Stimulated activated CD8-positive, alpha-beta memory T cell treated with anti-CD3 and anti-CD28 coated beads, Interleukin-7, amount 100 ng/mL, for 4 hours (primary cell): ENCODE data around the gene ZBTB16.

Source experiments
- DNase-seq, 2 donors: peaks; one replicate each; pipeline ENCODE4 v3.0.0-alpha.2; 2020; ENCODE audit warnings: low read depth in 2 of 2

Gene ZBTB16

DNA sequence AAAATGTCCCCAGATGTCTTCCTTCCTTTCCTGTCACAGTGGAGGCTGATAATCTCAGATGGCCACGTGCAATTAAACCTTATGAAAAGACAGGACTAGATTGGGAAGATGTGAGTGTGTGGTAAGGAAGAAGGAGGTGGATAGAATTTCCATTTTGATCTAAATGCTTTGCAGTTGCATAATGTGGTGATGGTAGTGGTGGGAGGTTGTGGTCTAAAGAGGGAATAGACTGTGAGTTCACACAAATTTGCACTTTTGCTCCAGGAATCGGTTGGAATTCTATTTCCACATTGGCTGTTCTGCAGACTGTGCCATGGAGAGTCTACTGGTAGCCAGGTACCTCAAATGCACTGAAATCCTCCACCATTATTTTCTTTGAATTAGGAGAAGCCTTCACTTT is 93.3 kb downstream of the ZBTB16 start:
- DNase-seq: no peak

DNA sequence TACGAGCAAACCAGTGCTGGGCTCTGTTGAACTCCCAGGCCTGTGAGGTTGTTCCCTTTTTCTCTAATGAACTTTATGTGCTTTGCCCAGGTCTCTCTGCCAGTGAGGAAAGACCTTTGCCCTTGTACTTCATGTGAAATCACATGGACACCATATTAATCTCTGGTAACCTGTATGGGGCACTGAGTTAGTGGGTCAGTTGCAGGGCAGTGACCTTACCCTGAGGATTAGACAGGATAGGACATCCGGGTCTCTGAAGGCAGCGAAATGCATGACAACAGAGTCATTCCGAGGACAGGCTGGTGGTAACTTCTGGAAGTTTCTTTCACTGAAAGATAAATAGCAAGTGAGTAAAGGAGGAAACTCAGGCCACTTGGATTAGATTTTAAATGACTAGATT is 93.7 kb downstream of the ZBTB16 start:
- DNase-seq: no peak

DNA sequence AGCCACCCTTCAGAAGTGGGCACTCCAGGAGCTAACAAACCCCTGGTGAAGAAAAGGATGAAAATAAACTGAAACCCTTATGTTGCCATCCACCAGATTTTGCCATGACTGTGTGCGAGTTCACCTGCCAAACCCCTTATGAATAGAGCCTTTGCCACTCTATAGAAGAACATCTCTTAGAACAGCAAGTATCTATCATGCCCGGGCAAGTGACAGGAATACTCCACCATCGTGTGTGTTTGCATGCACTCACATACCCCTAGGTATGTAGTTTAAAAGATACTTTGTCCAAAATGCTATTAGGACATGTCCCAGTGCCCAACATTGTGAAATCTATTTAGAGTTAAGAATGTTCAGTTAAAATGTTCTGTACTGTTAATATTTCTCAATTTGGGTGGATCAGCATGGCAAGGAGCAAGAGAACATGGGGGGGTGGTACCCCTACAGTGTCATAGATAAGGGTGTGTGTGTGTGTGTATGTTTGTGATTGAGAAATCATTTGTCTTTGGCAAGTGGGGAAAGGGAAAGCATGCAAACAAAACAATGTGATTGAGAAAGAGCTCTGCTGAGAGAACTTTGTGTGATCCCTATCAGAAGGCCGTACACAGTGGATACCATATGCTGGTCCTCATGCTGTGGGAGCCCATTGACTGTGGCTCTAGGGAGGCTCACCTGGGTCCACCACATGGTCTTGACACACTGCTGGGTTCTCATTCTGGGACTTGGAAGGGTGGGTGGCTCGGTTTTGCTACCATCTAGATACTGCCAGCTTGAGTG is 94.9 kb downstream of the ZBTB16 start:
- no peak for DNase-seq

DNA sequence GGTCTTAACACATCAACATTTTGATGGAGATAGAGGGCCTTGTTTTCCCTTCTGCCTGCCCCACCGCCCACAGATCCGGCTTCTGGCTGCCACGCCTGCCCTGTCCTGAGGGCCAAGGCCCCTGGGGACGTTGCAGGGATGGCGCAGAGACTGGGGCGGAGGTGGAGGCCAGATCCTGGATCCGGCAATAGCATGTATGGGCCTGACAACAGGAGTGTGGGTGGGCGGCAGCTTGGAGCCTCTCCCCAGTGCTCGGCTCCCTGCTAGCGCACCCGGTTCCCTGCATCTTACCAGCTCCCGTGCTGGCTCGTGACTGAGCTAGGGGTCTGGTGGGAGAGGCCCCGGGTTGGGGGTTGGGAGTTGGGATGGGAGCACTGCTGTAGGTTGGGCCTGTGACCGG is 95.6 kb downstream of the ZBTB16 start:
- no peak for DNase-seq

DNA sequence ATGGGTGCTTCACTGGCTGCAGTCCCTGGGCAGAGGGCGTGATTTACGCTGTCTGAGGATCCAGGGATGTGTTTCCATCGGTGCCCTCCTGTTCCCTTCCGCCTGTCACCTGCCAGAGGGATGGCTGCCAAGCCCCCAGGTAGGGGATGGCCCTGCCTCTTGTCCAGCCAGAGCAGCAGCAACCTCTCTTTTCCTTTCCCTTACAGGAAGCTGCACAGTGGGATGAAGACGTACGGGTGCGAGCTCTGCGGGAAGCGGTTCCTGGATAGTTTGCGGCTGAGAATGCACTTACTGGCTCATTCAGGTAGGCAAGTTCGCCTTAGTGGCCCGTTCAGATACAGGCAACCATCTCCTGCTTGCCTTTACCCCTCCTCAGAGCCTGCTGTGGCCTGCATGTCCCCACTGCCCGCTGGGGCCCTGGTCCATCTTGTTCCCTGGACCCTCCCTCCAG is 96.6 kb downstream of the ZBTB16 start:
- DNase-seq: no peak

DNA sequence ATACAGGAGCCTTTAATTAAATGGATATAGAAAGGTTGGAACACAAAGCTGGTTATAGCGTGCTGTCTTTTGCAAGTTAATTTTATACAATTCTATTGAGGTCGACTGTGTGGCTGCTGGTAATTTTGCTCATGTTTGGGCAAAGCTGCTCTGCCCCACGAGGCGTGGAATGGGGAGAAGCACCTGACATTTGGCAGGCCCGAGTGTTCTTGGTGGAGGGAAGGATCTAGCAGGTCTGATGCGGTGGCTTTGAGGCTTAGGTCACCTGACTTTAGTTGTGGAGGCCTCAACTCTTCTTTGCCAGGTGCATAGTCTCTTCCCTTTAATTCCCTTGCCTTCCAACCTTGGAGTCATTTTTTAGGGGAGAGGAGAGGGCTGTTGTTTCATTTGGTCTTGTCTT is 97.3 kb downstream of the ZBTB16 start:
- no peak for DNase-seq

DNA sequence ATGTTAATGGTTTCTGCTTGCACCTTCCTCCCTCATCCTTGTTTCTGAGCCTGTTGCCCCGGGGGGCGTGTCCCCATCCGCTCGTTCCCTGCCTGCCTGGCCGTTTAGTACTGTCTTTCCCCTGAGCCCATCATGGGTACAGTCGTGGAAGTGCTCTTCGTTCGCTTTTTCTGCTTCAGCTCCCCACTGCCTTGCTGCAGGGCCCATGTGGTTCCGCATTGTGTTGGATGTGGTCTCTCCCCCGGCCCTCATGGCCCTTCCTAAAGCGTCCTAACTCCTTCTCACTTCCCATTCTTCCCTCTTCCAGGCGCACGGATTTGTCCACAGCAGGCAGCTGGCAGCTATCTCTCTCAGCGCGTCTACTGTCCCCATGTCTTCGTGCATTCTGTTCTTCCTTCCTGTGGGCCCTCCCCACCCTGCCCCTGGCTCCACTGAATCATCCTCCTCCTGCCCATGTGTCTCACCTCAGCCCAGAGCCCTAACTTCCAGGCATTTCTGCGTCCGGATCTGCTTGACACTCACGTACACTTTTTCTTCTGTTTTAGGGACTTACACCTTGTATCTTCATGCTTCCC is 98.1 kb downstream of the ZBTB16 start:
- DNase-seq: no peak

DNA sequence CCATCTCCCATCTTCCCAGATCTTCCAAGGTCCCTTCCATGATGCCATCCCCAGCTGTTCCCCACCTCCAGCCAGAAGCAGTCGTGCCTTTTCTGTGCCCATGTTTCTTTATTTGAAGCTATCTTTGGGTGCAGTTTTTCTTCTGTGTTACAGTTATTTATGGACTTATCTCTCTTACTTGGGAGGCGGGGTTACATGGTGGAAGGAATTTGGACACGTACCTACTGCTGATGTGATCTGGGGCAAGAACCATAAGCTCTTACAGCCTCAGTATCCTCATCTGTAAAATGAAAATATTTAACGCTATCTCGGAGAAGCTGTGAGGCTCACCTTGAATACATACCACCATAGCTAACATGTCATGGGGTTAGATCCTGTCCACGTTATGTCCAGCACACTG is 98.9 kb downstream of the ZBTB16 start:
- DNase-seq: no peak

DNA sequence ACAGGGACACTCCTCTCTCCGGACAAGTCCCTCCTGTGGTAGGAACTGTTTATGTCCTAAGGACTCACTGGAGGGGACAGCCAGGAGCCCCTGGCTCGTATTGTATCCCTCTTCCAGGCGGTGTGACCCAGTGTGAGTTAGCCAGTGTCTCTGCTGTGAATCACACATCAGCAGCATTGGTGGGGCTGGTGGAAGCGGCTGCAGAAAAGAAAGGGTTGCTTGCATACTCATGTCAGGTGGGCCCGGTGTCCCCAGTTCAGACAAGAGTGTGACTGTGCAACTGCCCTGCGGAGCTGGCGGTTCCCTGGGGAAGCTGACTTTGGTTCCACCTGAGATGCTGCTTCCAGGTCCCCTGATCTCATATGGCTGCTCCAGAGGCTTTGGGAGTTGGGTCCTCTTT is 99.4 kb downstream of the ZBTB16 start:
- DNase-seq: no peak

DNA sequence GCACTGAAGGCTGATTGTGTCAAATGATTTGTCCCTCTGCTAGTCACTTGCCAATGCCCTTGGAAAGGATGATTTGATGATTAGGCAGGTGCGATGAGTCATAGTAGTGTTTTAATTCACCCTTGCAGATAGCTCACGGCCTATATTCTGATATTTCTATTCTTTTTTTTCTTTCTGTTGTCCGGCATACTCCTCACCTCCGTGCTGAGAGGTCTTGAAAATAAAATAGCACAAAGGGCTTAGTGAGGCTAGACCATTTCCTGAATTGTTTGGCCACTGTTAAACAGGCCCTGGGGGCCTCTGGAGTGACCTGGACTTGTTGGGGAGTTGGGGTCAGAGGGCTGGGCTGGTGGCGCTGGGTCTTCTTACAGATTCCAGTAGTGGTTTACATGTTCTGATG is 99.8 kb downstream of the ZBTB16 start:
- no peak for DNase-seq

DNA sequence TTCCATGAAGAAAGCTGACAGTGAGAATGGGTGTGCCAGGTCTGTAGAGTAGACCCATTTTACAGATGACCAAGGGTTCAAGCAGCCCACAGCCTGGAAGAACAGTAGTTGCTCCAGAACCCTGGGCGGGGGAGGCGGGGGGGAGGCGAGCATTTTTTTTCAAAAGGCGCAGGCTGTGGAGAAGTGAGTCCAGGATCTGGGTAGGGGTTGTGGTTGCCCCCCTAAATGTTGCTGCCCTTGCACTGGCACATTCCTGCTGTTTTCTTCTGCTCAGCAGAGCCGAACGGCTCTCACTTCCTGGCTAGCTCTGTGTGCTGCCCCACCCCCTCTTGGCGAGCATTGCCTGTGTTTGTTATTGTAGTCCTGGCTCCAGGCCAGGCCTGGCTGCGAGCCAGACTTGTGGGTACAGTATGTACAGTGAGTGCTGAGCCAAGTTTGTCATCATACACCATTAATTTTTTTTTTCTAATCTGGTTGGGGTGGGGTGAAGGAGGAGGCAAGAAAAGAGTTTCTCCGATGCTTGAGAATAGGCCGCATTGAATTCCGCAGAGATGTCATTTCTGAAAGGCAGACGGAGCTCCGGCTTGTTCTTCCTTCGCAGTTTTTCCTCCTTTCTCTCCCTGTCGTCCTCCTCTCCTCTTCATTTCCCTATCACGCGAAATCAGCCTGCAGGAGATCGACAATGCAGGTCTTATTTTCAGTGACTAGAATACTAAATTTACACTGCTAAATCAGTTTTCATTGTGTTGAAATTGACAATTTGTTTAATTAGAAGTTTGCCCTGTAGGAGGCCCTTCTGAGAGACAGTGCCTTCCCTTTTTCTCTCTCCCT is 100.5 kb downstream of the ZBTB16 start:
- peak; percentile 83 to 86 for DNase-seq

DNA sequence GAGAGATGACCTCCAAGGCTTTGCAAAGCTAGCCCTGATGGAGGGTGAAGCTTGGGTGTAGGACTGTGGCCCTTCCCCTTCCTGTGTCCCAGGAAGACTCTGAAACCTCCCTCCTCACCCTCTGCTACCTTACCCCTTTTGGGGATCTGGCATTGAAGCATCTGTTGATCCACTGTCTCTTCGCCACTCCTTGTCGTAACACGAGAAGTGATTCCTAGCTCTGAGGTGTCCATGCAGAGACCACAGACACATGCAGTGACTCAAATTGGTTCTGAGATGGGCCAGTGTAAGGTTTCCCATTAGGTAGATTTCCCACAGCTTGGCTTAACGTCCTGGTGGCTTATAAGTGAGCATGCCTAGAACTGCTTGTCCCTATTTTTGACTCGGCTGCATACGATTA is 101.4 kb downstream of the ZBTB16 start:
- no peak for DNase-seq

DNA sequence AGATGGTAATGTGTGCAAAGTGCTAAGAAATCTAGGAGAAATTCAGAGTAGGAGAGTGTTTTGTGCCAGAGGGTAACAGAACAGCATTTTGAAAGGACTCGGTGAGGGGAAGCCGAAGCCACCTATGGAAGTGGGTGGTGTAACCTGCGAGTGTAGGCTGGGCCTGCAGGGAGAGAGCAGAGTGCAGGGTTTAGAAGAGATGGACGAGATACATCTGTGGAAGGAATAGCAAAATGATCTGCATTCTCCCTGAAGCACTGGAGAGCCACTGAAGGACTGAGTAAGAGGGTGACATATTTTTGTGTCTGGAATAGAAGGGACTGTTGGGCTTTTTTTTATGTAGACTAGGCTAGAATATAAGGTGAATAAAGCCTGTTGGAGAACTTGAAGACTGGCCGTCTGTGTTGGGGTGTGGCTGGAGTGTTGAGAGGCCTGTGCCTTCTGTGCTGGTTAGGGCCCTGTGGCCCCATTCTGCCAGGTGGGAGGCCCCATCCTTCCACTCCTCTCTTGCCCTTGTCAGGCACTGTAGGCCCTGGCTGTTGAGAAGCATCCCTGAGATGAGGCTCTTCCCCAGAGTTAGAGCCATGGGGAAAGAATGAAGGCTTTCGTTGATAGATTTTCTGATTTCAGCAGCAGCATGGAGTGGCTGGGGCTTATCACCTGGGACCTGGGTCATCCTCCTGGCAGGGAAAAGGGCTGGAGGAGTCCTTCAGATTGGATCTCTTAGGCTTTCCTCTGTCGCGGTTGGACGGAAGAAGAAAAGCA is 102.2 kb downstream of the ZBTB16 start:
- no peak for DNase-seq

DNA sequence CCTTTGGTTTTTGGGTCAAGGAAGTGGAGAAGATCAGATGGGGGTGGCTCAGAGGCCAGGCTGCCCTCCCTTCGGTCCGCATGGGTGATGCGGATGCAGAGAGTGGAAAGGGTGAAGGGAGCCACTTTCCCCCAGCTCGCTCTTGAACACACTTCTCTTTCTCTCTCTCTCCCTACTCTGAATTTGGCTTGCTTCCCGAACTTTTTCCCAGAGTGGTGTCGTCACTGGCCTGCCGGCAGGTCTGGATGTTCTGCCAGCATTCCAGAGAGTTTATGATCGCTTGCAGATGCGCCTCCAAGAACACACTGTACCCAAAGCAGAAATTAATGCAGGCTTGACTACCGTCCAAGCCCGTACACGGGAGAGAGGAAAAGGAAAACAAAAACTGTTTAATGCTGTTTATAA is 103.2 kb downstream of the ZBTB16 start:
- DNase-seq: no peak

DNA sequence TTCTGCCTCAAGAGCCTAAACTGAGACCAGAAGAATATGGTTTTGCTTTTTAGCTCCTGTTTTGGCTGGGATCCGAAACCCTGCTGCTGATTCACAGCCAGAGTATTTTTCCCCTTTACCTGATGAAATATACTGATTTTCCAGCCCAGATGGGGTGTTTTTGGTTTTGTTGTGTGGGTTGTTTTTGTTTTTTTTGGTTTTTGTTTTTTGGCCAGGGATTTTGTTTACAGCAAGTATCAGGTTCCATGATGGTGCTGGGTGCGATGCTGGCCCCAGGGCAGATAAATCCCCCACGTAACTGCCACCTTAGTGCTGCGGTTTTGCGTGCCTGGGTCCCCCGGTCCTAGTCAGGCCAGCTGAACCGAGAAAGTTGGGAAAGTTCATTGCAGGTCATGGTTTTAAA is 103.7 kb downstream of the ZBTB16 start:
- no peak for DNase-seq

DNA sequence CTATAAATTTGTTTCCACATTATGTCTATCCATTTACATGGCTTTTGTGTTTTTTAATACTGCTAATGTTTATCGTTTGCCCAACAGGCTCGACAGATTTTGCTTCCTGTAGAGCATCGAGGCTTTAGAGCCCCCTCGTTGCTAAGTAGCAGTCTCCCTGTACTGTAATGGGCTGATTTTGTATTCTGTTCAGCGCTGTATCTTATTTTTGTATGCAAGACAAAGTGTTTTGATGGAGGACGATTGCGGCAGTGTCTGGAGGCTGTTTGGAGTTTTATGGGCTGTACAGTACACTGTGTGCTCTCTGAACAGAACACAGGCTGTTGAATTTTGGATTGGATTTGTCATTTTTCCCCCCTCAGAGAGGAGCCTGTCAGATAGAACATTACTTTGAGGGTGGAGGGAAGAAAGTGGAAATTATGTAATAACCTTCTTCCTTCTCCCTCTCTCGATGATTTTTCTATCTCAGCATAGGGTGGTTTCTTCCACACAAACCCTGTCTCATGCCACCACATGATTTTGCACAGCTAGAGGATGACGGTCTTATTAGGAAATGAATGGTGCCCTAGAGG is 104.4 kb downstream of the ZBTB16 start:
- DNase-seq: no peak

DNA sequence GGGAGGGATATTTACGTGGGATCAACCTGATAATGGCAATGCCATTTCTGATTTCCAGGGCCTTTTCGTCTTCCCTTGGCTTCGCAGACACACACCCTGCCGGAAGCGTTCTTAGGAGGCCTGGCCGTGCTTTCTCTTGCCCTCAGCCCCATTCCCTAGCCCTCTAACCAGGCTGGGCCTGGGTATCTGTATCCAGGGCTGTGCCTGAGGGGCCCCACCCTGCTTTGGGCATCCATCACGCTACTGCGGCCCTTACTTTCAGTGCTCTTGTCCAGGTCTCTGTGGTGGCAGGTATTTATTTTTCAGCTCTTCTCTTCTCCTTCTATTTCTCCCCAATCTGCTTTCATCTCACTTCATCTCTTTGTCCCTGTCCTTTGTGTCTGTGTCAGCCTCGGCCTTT is 105.0 kb downstream of the ZBTB16 start:
- DNase-seq: no peak

DNA sequence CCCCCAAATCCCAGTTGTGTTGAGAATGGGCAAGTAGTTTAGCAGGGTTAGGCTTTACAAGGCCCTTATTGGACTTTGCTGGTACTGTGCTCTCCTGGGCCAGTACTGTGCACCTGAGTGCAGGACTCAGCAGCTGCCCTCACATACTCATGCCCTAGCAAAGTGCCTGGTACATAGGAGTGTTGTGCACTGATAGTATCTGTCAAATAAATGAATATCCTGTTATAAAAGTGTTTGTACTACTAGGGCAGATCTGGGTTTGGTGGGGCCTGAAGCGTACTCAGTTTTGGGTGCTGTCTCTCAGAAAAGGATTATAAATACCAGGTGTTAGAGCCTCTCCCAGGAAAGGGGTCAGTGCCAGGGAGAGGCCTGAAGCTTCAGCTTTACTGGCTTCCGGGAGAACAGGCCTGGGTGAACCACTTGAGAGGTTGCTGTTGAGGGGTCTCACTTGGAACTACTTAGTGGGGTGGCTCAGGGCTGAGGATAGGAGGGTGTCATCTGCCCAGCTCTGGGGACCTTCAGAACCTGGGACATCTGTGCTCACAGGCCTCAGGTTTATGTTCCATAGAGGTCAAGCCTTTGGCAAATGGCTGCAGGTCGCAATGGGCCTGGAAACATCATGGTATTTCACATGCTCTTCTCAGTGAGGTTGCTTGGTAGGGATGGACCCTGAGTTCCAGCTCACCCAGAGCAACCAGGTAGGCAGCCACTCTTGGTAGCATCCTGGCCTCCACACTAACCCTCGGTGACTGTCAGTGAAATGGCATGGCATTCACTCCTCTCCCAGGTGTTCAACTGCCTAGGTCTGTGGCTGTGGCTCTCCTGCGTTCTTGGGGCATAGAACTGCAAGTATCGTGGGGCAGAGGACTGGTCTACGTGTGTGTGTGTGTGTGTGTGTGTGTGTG is 106.1 kb downstream of the ZBTB16 start:
- no peak for DNase-seq

DNA sequence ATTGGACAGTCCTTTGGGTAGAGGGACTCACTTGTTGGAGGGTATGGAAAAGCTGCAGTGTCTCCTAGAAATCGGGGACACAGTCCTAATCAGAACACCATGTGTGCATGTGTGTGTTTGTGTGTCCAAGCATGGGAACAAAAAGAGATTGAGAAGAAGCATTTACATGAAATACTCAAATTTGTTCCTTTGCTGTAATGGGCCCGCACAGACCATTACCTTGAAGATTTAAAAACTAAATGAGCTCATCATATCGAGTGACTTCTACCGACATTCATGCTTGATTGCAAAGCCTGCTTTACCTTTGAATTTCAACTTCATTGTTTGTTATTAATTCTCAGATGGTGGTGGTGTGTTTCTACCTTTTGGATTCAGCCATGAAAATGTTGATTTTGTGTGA is 106.9 kb downstream of the ZBTB16 start:
- no peak for DNase-seq

DNA sequence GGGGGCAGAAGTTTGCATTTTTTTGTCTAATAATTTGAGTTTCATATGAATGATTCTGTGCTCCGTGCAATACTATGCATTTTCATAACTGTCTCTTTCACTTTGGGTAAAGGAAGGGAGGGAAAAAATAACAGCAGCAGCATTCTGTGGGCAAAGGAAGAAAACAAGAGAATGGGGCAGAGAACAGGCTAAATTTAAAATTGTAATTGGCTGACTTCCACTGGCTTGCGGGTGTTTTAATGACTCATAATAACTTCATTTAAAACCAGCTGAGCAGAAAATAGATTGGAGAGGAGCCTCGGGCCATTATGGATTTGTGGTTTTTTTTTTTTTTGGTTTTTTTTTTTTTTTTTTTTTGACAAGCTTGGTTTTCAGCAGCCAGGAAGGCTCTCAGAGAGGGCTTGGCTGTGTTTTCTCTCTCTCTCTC is 107.4 kb downstream of the ZBTB16 start:
- DNase-seq: no peak

DNA sequence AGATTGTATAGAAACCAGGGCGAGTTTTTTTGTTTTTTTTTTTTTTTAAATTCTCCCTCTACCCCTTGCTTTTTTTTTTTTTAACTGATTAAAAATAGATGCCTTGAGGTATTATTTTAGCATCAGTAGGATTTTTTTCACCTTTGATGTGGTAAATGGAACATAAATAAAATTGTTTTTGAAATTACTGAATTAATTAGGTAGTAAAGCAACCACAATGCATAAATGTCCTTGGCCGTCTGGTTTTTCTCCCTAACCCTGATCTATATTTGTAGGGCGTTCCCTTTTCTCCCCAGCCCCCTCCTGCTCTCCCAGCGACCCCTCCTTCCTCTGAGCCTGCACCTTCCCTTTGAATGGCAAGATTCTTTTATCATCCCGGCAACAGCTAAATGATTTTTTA is 107.8 kb downstream of the ZBTB16 start:
- no peak for DNase-seq
